ENCODE results near the gene MGAT3.

MGAT3 gene

GRCh38 chr22:39429916-39430575 lies 26.8 kb upstream of the MGAT3 start:
- no peak for DNase-seq

GRCh38 chr22:39430576-39431150 lies 26.1 kb upstream of the MGAT3 start:
- no peak for DNase-seq

GRCh38 chr22:39431216-39431801 lies 25.5 kb upstream of the MGAT3 start:
- DNase-seq: no peak

- peak; percentile 17 to 55 for DNase-seq
Observed at GRCh38 chr22:39431821-39432251, 25.0 kb upstream of the MGAT3 start.

GRCh38 chr22:39432361-39432811 lies 24.4 kb upstream of the MGAT3 start:
- no peak for DNase-seq

- no peak for DNase-seq
Observed at GRCh38 chr22:39433476-39434242, 23.2 kb upstream of the MGAT3 start.

GRCh38 chr22:39434243-39434653 lies 22.6 kb upstream of the MGAT3 start:
- DNase-seq: no peak

- no peak for DNase-seq
Observed at GRCh38 chr22:39434721-39435120, 22.1 kb upstream of the MGAT3 start.

GRCh38 chr22:39435616-39436015 lies 21.2 kb upstream of the MGAT3 start:
- DNase-seq: no peak

- DNase-seq: no peak
Observed at GRCh38 chr22:39437791-39438704, 18.8 kb upstream of the MGAT3 start.

- peak; percentile 66 to 74 for DNase-seq
Observed at GRCh38 chr22:39439170-39439569, 17.6 kb upstream of the MGAT3 start.

- no peak for DNase-seq
Observed at GRCh38 chr22:39443398-39443797, 13.4 kb upstream of the MGAT3 start.

- DNase-seq: no peak
Observed at GRCh38 chr22:39444247-39444800, 12.5 kb upstream of the MGAT3 start.

- DNase-seq: no peak
Observed at GRCh38 chr22:39444937-39445465, 11.8 kb upstream of the MGAT3 start.

- no peak for DNase-seq
Observed at GRCh38 chr22:39445678-39446077, 11.1 kb upstream of the MGAT3 start.

- no peak for DNase-seq
Observed at GRCh38 chr22:39446239-39446721, 10.5 kb upstream of the MGAT3 start.

GRCh38 chr22:39448205-39449054 lies 8.4 kb upstream of the MGAT3 start:
- no peak for DNase-seq

GRCh38 chr22:39449708-39450107 lies 7.1 kb upstream of the MGAT3 start:
- DNase-seq: no peak

- DNase-seq: no peak
Observed at GRCh38 chr22:39450258-39450955, 6.4 kb upstream of the MGAT3 start.

- DNase-seq: no peak
Observed at GRCh38 chr22:39452740-39453040, 4.1 kb upstream of the MGAT3 start.
